ENCODE results near the gene NUP210L. TPM values are rescaled to one million over a fixed set of nuclear protein-coding genes. Genes with fewer than 3 reads are reported as not detected.
"Not testable (repeated sequence)": the region's sequence is repeated elsewhere in the genome, so short reads cannot be mapped to it uniquely, and the experiment has no call there.

NUP210L gene
- total RNA-seq, 1 donor from 2014 or later: 2.1 TPM

GRCh38 chr1:154012129-154012528, 142.7 kb downstream of the NUP210L start:
- no peak for ATAC-seq
- no peaks in the 10 kb centered on the region for H3K9me3 ChIP-seq
- no peaks in the 10 kb centered on the region for H3K27me3 ChIP-seq
- no peak for TF ChIP-seq CTCF (IDR thresholded peaks at IDR 0.05)
- no peaks in the 10 kb centered on the region for H3K4me1 ChIP-seq
- no peak overlapping the region for H3K27ac ChIP-seq
- H3K4me3 ChIP-seq: no peak overlapping the region
- DNase-seq: no peak
- intact Hi-C loops (cut with DNase I): no loop called here
- no peaks in the 10 kb centered on the region for H3K36me3 ChIP-seq

- ATAC-seq (no peak), DNase-seq (no peak)
- no peak overlapping the region for H3K27ac ChIP-seq
- no peaks in the 10 kb centered on the region for H3K36me3 ChIP-seq
- no peak for TF ChIP-seq CTCF (IDR thresholded peaks at IDR 0.05)
- no peak overlapping the region for H3K4me3 ChIP-seq
- H3K27me3 ChIP-seq: no peaks in the 10 kb centered on the region
- H3K4me1 ChIP-seq: no peaks in the 10 kb centered on the region
- H3K9me3 ChIP-seq: no peaks in the 10 kb centered on the region
- intact Hi-C loops (cut with DNase I): no loop called here
Measured at GRCh38 chr1:154006136-154006535, 148.7 kb downstream of the NUP210L start.

- no peak overlapping the region for H3K4me3 ChIP-seq
- H3K4me1 ChIP-seq: no peaks in the 10 kb centered on the region
- peaks cover 2% of the 10 kb centered on the region for H3K36me3 ChIP-seq
- ATAC-seq (no peak), DNase-seq (no peak)
- H3K9me3 ChIP-seq: no peaks in the 10 kb centered on the region
- TF ChIP-seq CTCF (IDR thresholded peaks at IDR 0.05): no peak
- no peak overlapping the region for H3K27ac ChIP-seq
- no peaks in the 10 kb centered on the region for H3K27me3 ChIP-seq
- intact Hi-C loops (cut with DNase I): no loop called here
Measured at GRCh38 chr1:154000420-154000819, 154.5 kb downstream of the NUP210L start.

GRCh38 chr1:153996882-153997281, 158.0 kb downstream of the NUP210L start:
- H3K27ac ChIP-seq; DNase-seq; H3K4me3 ChIP-seq; H3K9me3 ChIP-seq; ATAC-seq; H3K27me3 ChIP-seq; intact Hi-C loops (cut with DNase I): not testable (repeated sequence)
- Histone ChIP-seq H3K36me3 (peaks cover 35% of the 10 kb centered on the region), H3K4me1 (peaks cover 13% of the 10 kb centered on the region)

GRCh38 chr1:153995640-153996039, 159.2 kb downstream of the NUP210L start:
- intact Hi-C loops (cut with DNase I): no loop called here
- H3K9me3 ChIP-seq: no peaks in the 10 kb centered on the region
- peaks cover 39% of the 10 kb centered on the region for H3K36me3 ChIP-seq
- ATAC-seq (no peak), DNase-seq (no peak)
- no peak overlapping the region for H3K27ac ChIP-seq
- TF ChIP-seq CTCF (IDR thresholded peaks at IDR 0.05): no peak
- no peaks in the 10 kb centered on the region for H3K27me3 ChIP-seq
- no peak overlapping the region for H3K4me3 ChIP-seq
- peaks cover 19% of the 10 kb centered on the region for H3K4me1 ChIP-seq

- no peak for DNase-seq
- Histone ChIP-seq H3K4me3 (no peak overlapping the region), H3K36me3 (peaks cover 39% of the 10 kb centered on the region), H3K4me1 (peaks cover 20% of the 10 kb centered on the region), H3K27ac (no peak overlapping the region), H3K9me3 (no peaks in the 10 kb centered on the region), H3K27me3 (no peaks in the 10 kb centered on the region)
- no peak for ATAC-seq
- intact Hi-C loops (cut with DNase I): no loop called here
- TF ChIP-seq CTCF (IDR thresholded peaks at IDR 0.05): no peak
Measured at GRCh38 chr1:153995202-153995601, 159.7 kb downstream of the NUP210L start.
